ENCODE measurements around the gene CCNH.

GRCh38 chr5:87423755-87424154 lies 11.0 kb upstream of the CCNH start:
- TF ChIP-seq YY1 (IDR thresholded peaks at IDR 0.05; ENCODE audit: insufficient read depth, insufficient read length), result no peak
- no peak for TF ChIP-seq SUZ12 (IDR thresholded peaks at IDR 0.05; ENCODE audit: extremely low read depth, insufficient read depth, insufficient read length)

Measured in NT2/D1 (cell line).